ENCODE data around the gene C2CD2.

C2CD2 gene

DNA sequence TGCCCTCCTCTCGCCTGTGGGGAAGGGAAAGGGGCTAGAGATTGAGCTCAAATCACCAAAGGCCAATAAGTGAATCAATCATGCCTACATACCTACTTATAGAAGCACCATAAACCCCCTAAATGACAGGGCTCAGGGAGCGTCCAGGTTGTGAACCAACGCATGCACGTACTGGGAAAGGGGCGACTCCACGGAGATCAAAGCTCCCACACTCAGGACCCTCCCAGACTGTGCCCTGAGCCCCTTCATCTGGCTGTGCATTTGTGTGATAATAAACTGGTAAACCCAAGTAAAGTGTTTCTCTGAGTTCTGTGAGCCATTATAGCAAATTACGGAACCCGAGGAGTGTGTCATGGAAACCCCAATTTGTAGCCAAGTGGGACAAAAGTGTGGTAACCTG lies 50.9 kb downstream of the C2CD2 start:
- peaks cover 7% of the 10 kb centered on the region; the same call in 1 of the 2 replicates for H3K36me3 ChIP-seq (ENCODE audit: control insufficient read depth, low read length)
- H3K4me3 ChIP-seq (ENCODE audit: low read length) = no peak overlapping the region
- no peaks in the 10 kb centered on the region for H3K9me3 ChIP-seq (ENCODE audit: control insufficient read depth, insufficient read depth, low read length)
- H3K79me2 ChIP-seq (ENCODE audit: control insufficient read depth, low read length) = no peaks in the 10 kb centered on the region
- H3K4me1 ChIP-seq (ENCODE audit: control insufficient read depth, low read length) = peaks cover 5% of the 10 kb centered on the region; the same call in 1 of the 2 replicates
- no peak overlapping the region for H3K4me2 ChIP-seq (ENCODE audit: low read length)
- no peaks in the 10 kb centered on the region for H3K27me3 ChIP-seq (ENCODE audit: control insufficient read depth, low read length)
- H4K20me1 ChIP-seq (ENCODE audit: control insufficient read depth, insufficient read depth, low read depth, low read length) = no peaks in the 10 kb centered on the region
- no peaks in the 10 kb centered on the region for H3K9me2 ChIP-seq (replicated peaks; ENCODE audit: control insufficient read depth, low read length)
- H3K27ac ChIP-seq (ENCODE audit: low read depth, low read length) = no peak overlapping the region
- H3F3A ChIP-seq (ENCODE audit: control insufficient read depth, insufficient read depth) = no peaks in the 10 kb centered on the region
- TF ChIP-seq EZH2phosphoT487 (IDR thresholded peaks at IDR 0.05; ENCODE audit: borderline replicate concordance, low read length) = no peak
- TF ChIP-seq CTCF (IDR thresholded peaks at IDR 0.05; ENCODE audit: low read depth, low read length, poor library complexity, severe bottlenecking) = no peak

GRCh38 chr21:41901782-41902181 lies 52.0 kb downstream of the C2CD2 start:
- H3F3A ChIP-seq (ENCODE audit: control insufficient read depth, insufficient read depth) = no peaks in the 10 kb centered on the region
- H3K4me3 ChIP-seq (ENCODE audit: low read length) = no peak overlapping the region
- H3K27me3 ChIP-seq (ENCODE audit: control insufficient read depth, low read length) = no peaks in the 10 kb centered on the region
- H4K20me1 ChIP-seq (ENCODE audit: control insufficient read depth, insufficient read depth, low read depth, low read length) = no peaks in the 10 kb centered on the region
- H3K9me2 ChIP-seq (replicated peaks; ENCODE audit: control insufficient read depth, low read length) = no peaks in the 10 kb centered on the region
- no peak for TF ChIP-seq CTCF (IDR thresholded peaks at IDR 0.05; ENCODE audit: low read depth, low read length, poor library complexity, severe bottlenecking)
- TF ChIP-seq EZH2phosphoT487 (IDR thresholded peaks at IDR 0.05; ENCODE audit: borderline replicate concordance, low read length) = no peak
- peaks cover 7% of the 10 kb centered on the region; the same call in 1 of the 2 replicates for H3K36me3 ChIP-seq (ENCODE audit: control insufficient read depth, low read length)
- H3K27ac ChIP-seq (ENCODE audit: low read depth, low read length) = no peak overlapping the region
- no peaks in the 10 kb centered on the region for H3K79me2 ChIP-seq (ENCODE audit: control insufficient read depth, low read length)
- no peak overlapping the region for H3K4me2 ChIP-seq (ENCODE audit: low read length)
- no peaks in the 10 kb centered on the region for H3K9me3 ChIP-seq (ENCODE audit: control insufficient read depth, insufficient read depth, low read length)
- H3K4me1 ChIP-seq (ENCODE audit: control insufficient read depth, low read length) = peaks cover 11% of the 10 kb centered on the region

GRCh38 chr21:41901099-41901498 lies 52.7 kb downstream of the C2CD2 start:
- no peak for TF ChIP-seq EZH2phosphoT487 (IDR thresholded peaks at IDR 0.05; ENCODE audit: borderline replicate concordance, low read length)

GRCh38 chr21:41900401-41900800 lies 53.4 kb downstream of the C2CD2 start:
- Histone ChIP-seq H3K4me2 (ENCODE audit: low read length) (no peak overlapping the region), H3K4me3 (ENCODE audit: low read length) (no peak overlapping the region), H4K20me1 (ENCODE audit: control insufficient read depth, insufficient read depth, low read depth, low read length) (no peaks in the 10 kb centered on the region), H3K4me1 (ENCODE audit: control insufficient read depth, low read length) (peaks cover 25% of the 10 kb centered on the region), H3K27me3 (ENCODE audit: control insufficient read depth, low read length) (no peaks in the 10 kb centered on the region), H3K79me2 (ENCODE audit: control insufficient read depth, low read length) (no peaks in the 10 kb centered on the region), H3F3A (ENCODE audit: control insufficient read depth, insufficient read depth) (peaks cover 9% of the 10 kb centered on the region), H3K27ac (ENCODE audit: low read depth, low read length) (no peak overlapping the region), H3K9me2 (replicated peaks; ENCODE audit: control insufficient read depth, low read length) (no peaks in the 10 kb centered on the region), H3K9me3 (ENCODE audit: control insufficient read depth, insufficient read depth, low read length) (no peaks in the 10 kb centered on the region), H3K36me3 (ENCODE audit: control insufficient read depth, low read length) (peaks cover 7% of the 10 kb centered on the region; the same call in 1 of the 2 replicates)
- TF ChIP-seq EZH2phosphoT487 (IDR thresholded peaks at IDR 0.05; ENCODE audit: borderline replicate concordance, low read length) (no peak), CTCF (IDR thresholded peaks at IDR 0.05; ENCODE audit: low read depth, low read length, poor library complexity, severe bottlenecking) (no peak)

More at GRCh38 chr21:41901099-41901498, 52.7 kb downstream of the C2CD2 start:
- Histone ChIP-seq H3K27ac (ENCODE audit: low read depth, low read length) (no peak overlapping the region), H3K27me3 (ENCODE audit: control insufficient read depth, low read length) (no peaks in the 10 kb centered on the region), H3K9me3 (ENCODE audit: control insufficient read depth, insufficient read depth, low read length) (no peaks in the 10 kb centered on the region), H3K36me3 (ENCODE audit: control insufficient read depth, low read length) (peaks cover 7% of the 10 kb centered on the region; the same call in 1 of the 2 replicates), H3K4me1 (ENCODE audit: control insufficient read depth, low read length) (peaks cover 18% of the 10 kb centered on the region), H3K79me2 (ENCODE audit: control insufficient read depth, low read length) (no peaks in the 10 kb centered on the region), H3F3A (ENCODE audit: control insufficient read depth, insufficient read depth) (peaks cover 3% of the 10 kb centered on the region; the same call in 1 of the 2 replicates), H3K4me3 (ENCODE audit: low read length) (no peak overlapping the region), H3K4me2 (ENCODE audit: low read length) (no peak overlapping the region), H3K9me2 (replicated peaks; ENCODE audit: control insufficient read depth, low read length) (no peaks in the 10 kb centered on the region), H4K20me1 (ENCODE audit: control insufficient read depth, insufficient read depth, low read depth, low read length) (no peaks in the 10 kb centered on the region)
